ENCODE measurements around the gene SLC19A1. TPM values are rescaled to one million over a fixed set of nuclear protein-coding genes. Genes with fewer than 3 reads are reported as not detected.

The SLC19A1 gene
- total RNA-seq, 2 donors from 2014 or later: 23.3 to 110 TPM

DNA sequence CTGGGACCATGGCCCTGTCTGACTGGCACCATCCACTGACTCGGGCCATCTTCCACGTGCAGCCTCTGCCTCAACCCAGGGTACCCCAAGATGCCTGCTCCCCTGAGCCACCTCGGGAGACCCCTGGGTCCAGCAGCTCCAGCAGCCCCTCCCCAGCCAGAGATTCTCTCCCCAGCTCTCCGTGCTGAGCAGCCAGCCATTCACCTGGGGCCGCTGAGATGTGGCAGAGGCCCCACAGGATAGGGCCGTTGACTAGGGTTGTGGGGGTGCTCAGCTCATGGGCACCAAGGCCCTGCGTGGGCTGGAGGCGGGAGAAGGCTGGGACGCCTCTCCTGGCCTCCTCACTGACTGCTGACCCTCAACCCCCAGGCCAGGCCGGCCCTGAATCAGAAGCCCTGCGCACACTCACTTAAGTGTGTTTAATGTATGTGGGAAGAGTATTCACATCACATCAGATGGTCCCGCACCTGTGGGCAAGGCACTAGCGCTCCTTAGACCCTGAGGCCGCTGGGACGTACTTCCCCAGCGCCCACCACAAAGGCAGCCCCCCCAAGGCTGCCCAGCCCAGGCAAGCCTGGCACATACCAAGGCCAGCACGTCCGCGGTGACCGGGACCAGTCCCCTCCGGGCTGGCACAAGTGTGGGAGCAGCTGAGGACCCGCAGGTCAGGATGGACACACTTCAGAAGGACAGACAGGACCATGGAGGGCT lies 27.8 kb downstream of the SLC19A1 start:
- H3K36me3 Mint-ChIP-seq: peaks cover 19% of the 10 kb centered on the region
- ATAC-seq (no peak), DNase-seq (ENCODE audit: low spot score) (peak; percentile 59)
- peaks cover 13% of the 10 kb centered on the region for H3K9me3 Mint-ChIP-seq
- no peaks in the 10 kb centered on the region for H3K27me3 Mint-ChIP-seq
- H3K27ac Mint-ChIP-seq: no peak overlapping the region
- peaks cover 4 to 14% of the 10 kb centered on the region in 2 donors for H3K4me1 Mint-ChIP-seq (ENCODE audit: low read depth in 2 of 2)
- no peak overlapping the region for H3K4me3 Mint-ChIP-seq

DNA sequence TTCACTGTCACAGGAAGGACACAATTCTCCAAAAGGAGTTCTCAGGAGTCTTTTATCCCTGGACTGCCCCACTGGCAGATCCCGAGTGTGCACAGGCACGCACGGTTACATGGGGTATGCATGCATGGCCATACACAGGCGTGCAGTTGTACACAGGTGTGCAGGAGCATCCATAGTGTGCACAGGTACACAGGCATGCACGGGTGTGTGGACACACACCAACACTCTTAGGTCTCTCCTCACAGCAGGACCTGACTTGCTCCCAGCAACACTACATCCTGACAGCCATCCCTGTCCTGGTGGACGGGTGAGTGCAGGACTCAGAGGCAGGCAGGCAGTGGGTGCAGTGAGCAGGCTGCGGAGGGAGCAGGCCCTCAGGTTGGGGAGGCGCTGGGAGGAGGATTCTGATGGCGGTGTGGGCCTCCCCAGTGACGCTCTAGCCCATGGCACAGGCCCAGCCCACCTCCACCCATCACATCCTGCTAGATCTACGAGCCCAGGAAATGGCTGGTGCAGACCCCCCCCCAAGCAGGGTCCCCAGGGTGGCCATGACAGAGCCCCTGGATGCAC lies 28.4 kb downstream of the SLC19A1 start:
- Mint-ChIP-seq H3K27ac (no peak overlapping the region), H3K36me3 (peaks cover 12% of the 10 kb centered on the region), H3K27me3 (no peaks in the 10 kb centered on the region), H3K4me1 (ENCODE audit: low read depth in 2 of 2) (peaks cover 4 to 13% of the 10 kb centered on the region in 2 donors), H3K9me3 (peaks cover 8% of the 10 kb centered on the region), H3K4me3 (no peak overlapping the region)
- peak; percentile 31 for DNase-seq (ENCODE audit: low spot score)
- ATAC-seq: no peak

DNA sequence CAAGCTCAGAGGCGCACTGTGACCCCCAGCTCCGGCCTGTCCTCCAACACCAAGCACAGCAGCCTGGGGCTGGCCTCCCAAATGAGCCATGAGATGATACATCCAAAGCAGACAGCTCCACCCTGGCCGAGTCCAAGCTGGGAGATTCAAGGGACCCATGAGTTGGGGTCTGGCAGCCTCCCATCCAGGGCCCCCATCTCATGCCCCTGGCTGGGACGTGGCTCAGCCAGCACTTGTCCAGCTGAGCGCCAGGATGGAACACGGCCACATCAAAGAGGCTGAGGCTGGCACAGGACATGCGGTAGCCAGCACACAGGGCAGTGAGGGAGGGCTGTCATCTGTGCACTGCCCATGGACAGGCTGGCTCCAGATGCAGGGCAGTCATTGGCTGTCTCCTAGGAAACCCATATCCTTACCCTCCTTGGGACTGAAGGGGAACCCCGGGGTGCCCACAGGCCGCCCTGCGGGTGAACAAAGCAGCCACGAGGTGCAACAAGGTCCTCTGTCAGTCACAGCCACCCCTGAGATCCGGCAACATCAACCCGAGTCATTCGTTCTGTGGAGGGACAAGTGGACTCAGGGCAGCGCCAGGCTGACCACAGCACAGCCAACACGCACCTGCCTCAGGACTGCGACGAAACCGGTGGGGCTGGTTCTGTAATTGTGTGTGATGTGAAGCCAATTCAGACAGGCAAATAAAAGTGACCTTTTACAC lies 29.1 kb downstream of the SLC19A1 start:
- no peak for ATAC-seq
- Mint-ChIP-seq H3K9me3 (peaks cover 4% of the 10 kb centered on the region), H3K36me3 (peaks cover 6% of the 10 kb centered on the region), H3K4me3 (no peak overlapping the region), H3K4me1 (ENCODE audit: low read depth in 2 of 2) (peaks cover 4 to 6% of the 10 kb centered on the region in 2 donors), H3K27ac (no peak overlapping the region), H3K27me3 (no peaks in the 10 kb centered on the region)
- peak; percentile 49 for DNase-seq (ENCODE audit: low spot score)

DNA sequence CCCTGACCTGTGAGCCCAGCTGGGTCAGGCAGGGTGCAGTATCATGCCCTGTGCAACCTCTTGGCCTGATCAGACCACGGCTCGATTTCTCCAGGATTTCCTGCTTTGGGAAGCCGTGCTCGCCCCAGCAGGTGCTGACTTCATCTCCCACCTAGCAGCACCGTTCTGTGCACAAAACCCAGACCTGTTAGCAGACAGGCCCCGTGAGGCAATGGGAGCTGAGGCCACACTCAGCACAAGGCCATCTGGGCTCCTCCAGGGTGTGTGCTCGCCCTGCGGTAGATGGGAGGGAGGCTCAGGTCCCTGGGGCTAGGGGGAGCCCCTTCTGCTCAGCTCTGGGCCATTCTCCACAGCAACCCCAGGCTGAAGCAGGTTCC lies 29.6 kb downstream of the SLC19A1 start:
- no peaks in the 10 kb centered on the region for H3K9me3 Mint-ChIP-seq
- no peak overlapping the region for H3K4me3 Mint-ChIP-seq
- peaks cover under 1% of the 10 kb centered on the region for H3K36me3 Mint-ChIP-seq
- DNase-seq (ENCODE audit: low spot score): peak; percentile 55
- no peaks in the 10 kb centered on the region for H3K27me3 Mint-ChIP-seq
- H3K4me1 Mint-ChIP-seq (ENCODE audit: low read depth in 2 of 2): peaks cover 0 to under 1% of the 10 kb centered on the region in 2 donors
- ATAC-seq: no peak
- H3K27ac Mint-ChIP-seq: no peak overlapping the region

- ATAC-seq: no peak
- Mint-ChIP-seq H3K27ac (no peak overlapping the region), H3K36me3 (no peaks in the 10 kb centered on the region)
Observed at GRCh38 chr21:45511661-45512431, 30.4 kb downstream of the SLC19A1 start.

DNA sequence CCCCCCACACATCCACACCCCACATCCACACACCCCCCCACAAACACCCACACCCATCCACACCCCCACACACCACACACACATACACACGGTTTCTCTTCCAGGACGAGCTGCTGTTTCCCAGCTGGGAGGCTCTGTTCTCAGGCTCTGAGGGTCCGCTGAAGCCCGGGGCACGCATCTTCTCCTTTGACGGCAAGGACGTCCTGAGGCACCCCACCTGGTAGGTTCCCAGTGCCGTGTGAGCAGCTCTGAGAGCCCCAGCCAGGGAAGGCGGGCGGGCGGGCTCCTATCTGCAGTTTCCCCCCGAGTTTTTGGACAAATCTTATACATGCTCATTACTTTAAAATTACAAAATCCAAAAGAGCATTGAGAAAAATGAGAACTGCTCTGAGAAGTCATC lies 31.2 kb downstream of the SLC19A1 start:
- H3K4me1 Mint-ChIP-seq (ENCODE audit: low read depth in 2 of 2): no peaks in the 10 kb centered on the region
- H3K4me3 Mint-ChIP-seq: no peak overlapping the region
- H3K9me3 Mint-ChIP-seq: no peaks in the 10 kb centered on the region
- H3K27ac Mint-ChIP-seq: no peak overlapping the region
- H3K27me3 Mint-ChIP-seq: no peaks in the 10 kb centered on the region
- DNase-seq (ENCODE audit: low spot score) (no peak), ATAC-seq (no peak)
- no peaks in the 10 kb centered on the region for H3K36me3 Mint-ChIP-seq

More at GRCh38 chr21:45511661-45512431, 30.4 kb downstream of the SLC19A1 start:
- H3K27me3 Mint-ChIP-seq: no peaks in the 10 kb centered on the region
- peak; percentile 50 for DNase-seq (ENCODE audit: low spot score)
- H3K9me3 Mint-ChIP-seq: no peaks in the 10 kb centered on the region
- H3K4me3 Mint-ChIP-seq: no peak overlapping the region
- H3K4me1 Mint-ChIP-seq (ENCODE audit: low read depth in 2 of 2): no peaks in the 10 kb centered on the region

GRCh38 chr21:45510466-45510955 lies 31.7 kb downstream of the SLC19A1 start:
- Mint-ChIP-seq H3K27me3 (no peaks in the 10 kb centered on the region), H3K4me1 (ENCODE audit: low read depth in 2 of 2) (no peaks in the 10 kb centered on the region), H3K9me3 (no peaks in the 10 kb centered on the region), H3K27ac (no peak overlapping the region), H3K36me3 (no peaks in the 10 kb centered on the region), H3K4me3 (no peak overlapping the region)
- peak; percentile 42 for DNase-seq (ENCODE audit: low spot score)
- no peak for ATAC-seq

- no peaks in the 10 kb centered on the region for H3K36me3 Mint-ChIP-seq
- no peaks in the 10 kb centered on the region for H3K9me3 Mint-ChIP-seq
- H3K27ac Mint-ChIP-seq: no peak overlapping the region
- H3K4me1 Mint-ChIP-seq (ENCODE audit: low read depth in 2 of 2): no peaks in the 10 kb centered on the region
- peak; percentile 46 for DNase-seq (ENCODE audit: low spot score)
- no peak overlapping the region for H3K4me3 Mint-ChIP-seq
- no peaks in the 10 kb centered on the region for H3K27me3 Mint-ChIP-seq
- peak in 1 of 2 donors; percentile 10 for ATAC-seq
Observed at GRCh38 chr21:45509566-45510465, 32.4 kb downstream of the SLC19A1 start.

DNA sequence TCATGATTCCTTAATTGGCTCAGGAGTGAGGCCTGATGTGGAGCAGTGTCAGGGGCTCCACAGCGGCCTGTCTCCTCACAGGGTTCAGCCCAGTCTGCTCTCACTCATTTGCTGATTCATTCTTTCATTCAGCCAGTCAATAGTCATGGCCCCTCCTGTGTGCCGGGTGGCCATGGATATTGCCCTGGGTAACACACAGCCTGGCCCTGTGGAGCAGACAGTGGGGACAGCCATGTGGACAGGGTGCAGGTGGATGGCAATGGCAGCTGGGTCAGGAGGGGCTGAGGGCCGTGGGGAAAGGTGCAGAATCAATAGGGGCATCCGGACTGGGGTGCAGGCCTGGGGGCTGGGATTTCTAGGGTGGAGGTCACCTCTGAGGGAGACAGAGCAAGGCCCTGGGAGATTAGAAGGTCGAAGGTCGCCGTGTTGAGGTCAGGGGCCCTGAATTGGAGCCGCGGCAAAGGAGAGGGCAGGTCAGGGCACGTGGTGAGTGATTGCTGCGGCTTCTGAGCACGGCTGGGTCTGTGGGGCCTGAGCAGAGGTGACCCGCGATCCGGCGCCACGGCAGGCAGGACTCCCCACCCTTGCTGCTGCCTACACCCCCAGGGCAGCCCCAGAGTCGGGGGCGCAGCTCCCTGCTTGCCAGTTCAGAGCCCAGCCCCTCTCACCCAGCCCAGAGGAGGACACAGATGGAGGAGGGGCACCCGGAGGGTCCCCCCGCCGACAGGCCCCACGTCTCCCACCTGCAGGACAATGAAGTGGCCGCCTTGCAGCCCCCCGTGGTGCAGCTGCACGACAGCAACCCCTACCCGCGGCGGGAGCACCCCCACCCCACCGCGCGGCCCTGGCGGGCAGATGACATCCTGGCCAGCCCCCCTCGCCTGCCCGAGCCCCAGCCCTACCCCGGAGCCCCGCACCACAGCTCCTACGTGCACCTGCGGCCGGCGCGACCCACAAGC lies 33.4 kb downstream of the SLC19A1 start:
- H3K36me3 Mint-ChIP-seq: no peaks in the 10 kb centered on the region
- no peaks in the 10 kb centered on the region for H3K9me3 Mint-ChIP-seq
- H3K4me1 Mint-ChIP-seq (ENCODE audit: low read depth in 2 of 2): no peaks in the 10 kb centered on the region
- H3K27me3 Mint-ChIP-seq: no peaks in the 10 kb centered on the region
- ATAC-seq: no peak
- H3K27ac Mint-ChIP-seq: no peak overlapping the region
- H3K4me3 Mint-ChIP-seq: no peak overlapping the region
- peak; percentile 60 for DNase-seq (ENCODE audit: low spot score)

DNA sequence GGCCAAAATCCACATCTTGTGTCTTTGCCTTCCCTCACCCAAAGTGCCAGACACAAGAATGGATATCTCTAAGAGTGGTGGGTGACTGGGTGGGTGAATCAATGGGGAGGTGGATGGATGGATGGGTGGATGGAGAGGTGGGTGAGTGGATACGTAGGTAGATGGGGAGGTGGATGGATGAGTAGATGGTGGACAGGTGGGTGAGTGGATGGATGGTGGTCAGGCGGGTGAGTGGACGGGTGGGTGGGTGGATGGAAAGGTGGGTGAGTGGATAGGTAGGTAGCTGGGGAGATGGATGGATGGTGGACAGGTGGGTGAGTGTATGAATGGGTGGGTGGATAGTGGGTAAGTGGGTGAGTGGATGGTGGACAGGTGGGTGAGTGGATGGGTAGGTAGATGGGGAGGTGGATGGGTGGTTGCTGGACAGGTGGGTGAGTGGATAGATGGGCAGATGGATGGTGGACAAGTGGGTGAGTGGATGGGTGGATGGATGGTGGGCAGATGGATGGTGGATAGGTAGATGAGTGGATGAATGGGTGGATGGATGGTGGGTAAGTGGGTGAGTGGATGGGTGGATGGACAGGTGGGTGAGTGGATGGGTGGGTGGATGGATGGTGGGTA lies 34.2 kb downstream of the SLC19A1 start:
- no peak overlapping the region for H3K27ac Mint-ChIP-seq
- H3K4me1 Mint-ChIP-seq (ENCODE audit: low read depth in 2 of 2): no peaks in the 10 kb centered on the region
- DNase-seq (ENCODE audit: low spot score): peak; percentile 26
- H3K36me3 Mint-ChIP-seq: no peaks in the 10 kb centered on the region
- H3K4me3 Mint-ChIP-seq: no peak overlapping the region
- no peaks in the 10 kb centered on the region for H3K27me3 Mint-ChIP-seq
- no peaks in the 10 kb centered on the region for H3K9me3 Mint-ChIP-seq
- no peak for ATAC-seq

GRCh38 chr21:45507523-45507875 lies 34.7 kb downstream of the SLC19A1 start:
- H3K4me1 Mint-ChIP-seq (ENCODE audit: low read depth in 2 of 2): no peaks in the 10 kb centered on the region
- no peaks in the 10 kb centered on the region for H3K36me3 Mint-ChIP-seq

More at GRCh38 chr21:45507523-45507875, 34.7 kb downstream of the SLC19A1 start:
- H3K27me3 Mint-ChIP-seq: no peaks in the 10 kb centered on the region
- no peak overlapping the region for H3K4me3 Mint-ChIP-seq
- no peak for ATAC-seq
- no peak overlapping the region for H3K27ac Mint-ChIP-seq
- no peaks in the 10 kb centered on the region for H3K9me3 Mint-ChIP-seq
- peak; percentile 44 for DNase-seq (ENCODE audit: low spot score)

All from natural killer cell treated with Interleukin-12 subunit alpha and Interleukin-12 subunit beta and Interleukin-15 and Interleukin-18, amount 100 ng/mL, for 72 hours (primary cell).